HEK293T (cell line): Measurements from ENCODE around the gene IGSF22.

Experiments
- BHLHE40 ChIP-seq: fragments of 450-650 bp; IDR thresholded peaks from 2 replicates; pipeline ENCODE4 v1.6.1; 2016; ENCODE audit warnings: mild to moderate bottlenecking, moderate library complexity, borderline replicate concordance
- CTBP1 ChIP-seq: fragments of 450-650 bp; IDR thresholded peaks from 2 replicates; pipeline ENCODE4 v1.6.1; 2016; ENCODE audit warnings: borderline replicate concordance
- ELF4 ChIP-seq: fragments of 450-650 bp; IDR thresholded peaks from 2 replicates; pipeline ENCODE4 v1.6.1; 2017; ENCODE audit warnings: antibody characterized with exemption
- FOXA1 ChIP-seq: fragments of 450-650 bp; IDR thresholded peaks from 2 replicates; pipeline ENCODE4 v1.6.1; 2016; ENCODE audit warnings: mild to moderate bottlenecking
- FOXK2 ChIP-seq: fragments of 450-650 bp; IDR thresholded peaks from 2 replicates; pipeline ENCODE4 v1.6.1; 2016; ENCODE audit warnings: mild to moderate bottlenecking
- HDGF ChIP-seq: fragments of 450-650 bp; IDR thresholded peaks from 2 replicates; pipeline ENCODE4 v1.6.1; 2017; ENCODE audit warnings: antibody characterized with exemption, borderline replicate concordance
- NFRKB ChIP-seq: fragments of 450-650 bp; IDR thresholded peaks from 2 replicates; pipeline ENCODE4 v1.6.1; 2016; ENCODE audit warnings: mild to moderate bottlenecking, moderate library complexity
- PKNOX1 ChIP-seq: fragments of 450-650 bp; IDR thresholded peaks from 2 replicates; pipeline ENCODE4 v1.6.1; 2016
- SUZ12 ChIP-seq: fragments of 450-650 bp; IDR thresholded peaks from 2 replicates; pipeline ENCODE4 v1.6.1; 2016; ENCODE audit warnings: mild to moderate bottlenecking
- TARDBP ChIP-seq: fragments of 450-650 bp; IDR thresholded peaks from 2 replicates; pipeline ENCODE4 v1.6.1; 2016
- ZNF384 ChIP-seq: fragments of 450-650 bp; IDR thresholded peaks from 2 replicates; pipeline ENCODE4 v1.6.1; 2016

GRCh38 chr11:18731949-18732821, 6.2 kb upstream of the IGSF22 start:
- TF ChIP-seq ELF4 (no peak), HDGF (no peak), SUZ12 (no peak), BHLHE40 (no peak), FOXA1 (no peak), TARDBP (no peak), NFRKB (no peak), CTBP1 (no peak), ZNF384 (no peak), PKNOX1 (no peak), FOXK2 (no peak)
